Glutamatergic neuron (in vitro differentiated cells): Measurements from ENCODE around the gene PIR. TPM values are rescaled to one million over a fixed set of nuclear protein-coding genes. Genes with fewer than 3 reads are reported as not detected.

Source experiments
- DNase-seq: peaks from one replicate; pipeline ENCODE4 v3.0.0; 2022
- H3K27ac Mint-ChIP-seq: one replicate; pipeline ENCODE4 v1.8.0; 2020; ENCODE audit warnings: mild to moderate bottlenecking, mixed read lengths, inconsistent platforms; ENCODE audit not compliant: unreplicated experiment
- H3K27me3 Mint-ChIP-seq: one replicate; pipeline ENCODE4 v1.8.0; 2020; ENCODE audit warnings: mild to moderate bottlenecking, moderate library complexity, mixed read lengths, inconsistent platforms; ENCODE audit not compliant: unreplicated experiment
- H3K36me3 Mint-ChIP-seq: one replicate; pipeline ENCODE4 v1.8.0; 2020; ENCODE audit warnings: mild to moderate bottlenecking, mixed read lengths, inconsistent platforms; ENCODE audit not compliant: unreplicated experiment
- H3K4me1 Mint-ChIP-seq: one replicate; pipeline ENCODE4 v1.8.0; 2020; ENCODE audit warnings: mild to moderate bottlenecking, low read depth, mixed read lengths, inconsistent platforms; ENCODE audit not compliant: unreplicated experiment
- H3K4me3 Mint-ChIP-seq: one replicate; pipeline ENCODE4 v1.8.0; 2020; ENCODE audit warnings: mild to moderate bottlenecking, mixed read lengths, inconsistent platforms; ENCODE audit not compliant: unreplicated experiment
- H3K9me3 Mint-ChIP-seq: one replicate; pipeline ENCODE4 v1.8.0; 2020; ENCODE audit warnings: mild to moderate bottlenecking, moderate library complexity, mixed read lengths, inconsistent platforms; ENCODE audit not compliant: unreplicated experiment
- CTCF ChIP-seq: fragments of 200-600 bp; sonication (generic); IDR thresholded peaks from one replicate; pipeline ENCODE4 v1.5.0; 2021; ENCODE audit not compliant: partially characterized antibody, unreplicated experiment
- total RNA-seq: library from RNA; stranded (reverse); fragmentation: NEBNext Ultra II Directional; extraction: Animal tissue kit (Norgen Biotek cat#: 25700); gene quantifications from one replicate; pipeline ENCODE4 v1.2.1, GENCODE V29; 2021; ENCODE audit not compliant: unreplicated experiment

The PIR gene
- total RNA-seq, 1 donor from 2014 or later = 2.6 TPM

GRCh38 chrX:15395789-15396188 lies 97.3 kb downstream of the PIR start:
- no peak for DNase-seq
- no peak for TF ChIP-seq CTCF
- H3K27me3 Mint-ChIP-seq = peaks cover 3% of the 10 kb centered on the region
- H3K9me3 Mint-ChIP-seq = peaks cover 1% of the 10 kb centered on the region
- H3K4me3 Mint-ChIP-seq = no peak overlapping the region
- H3K27ac Mint-ChIP-seq = no peak overlapping the region
- no peaks in the 10 kb centered on the region for H3K36me3 Mint-ChIP-seq
- no peaks in the 10 kb centered on the region for H3K4me1 Mint-ChIP-seq

- H3K4me3 Mint-ChIP-seq = no peak overlapping the region
- H3K9me3 Mint-ChIP-seq = peaks cover 1% of the 10 kb centered on the region
- no peak for TF ChIP-seq CTCF
- no peaks in the 10 kb centered on the region for H3K36me3 Mint-ChIP-seq
- no peaks in the 10 kb centered on the region for H3K27me3 Mint-ChIP-seq
- H3K27ac Mint-ChIP-seq = no peak overlapping the region
- H3K4me1 Mint-ChIP-seq = no peaks in the 10 kb centered on the region
- DNase-seq = no peak
Observed at GRCh38 chrX:15391850-15392249, 101.3 kb downstream of the PIR start.

- Mint-ChIP-seq H3K27me3 (peaks cover 1% of the 10 kb centered on the region), H3K4me3 (peak within 1 kb of the TSS; percentile 46), H3K4me1 (peaks cover 15% of the 10 kb centered on the region), H3K36me3 (no peaks in the 10 kb centered on the region), H3K27ac (no peak within 1 kb of the TSS), H3K9me3 (no peaks in the 10 kb centered on the region)
- TF ChIP-seq CTCF = no peak
- DNase-seq = no peak
Observed at GRCh38 chrX:15384304-15384703, 108.8 kb downstream of the PIR start, which contains the start of gene VEGFD. TSS of gene VEGFD (minus strand) at chrX:15384413. CDS start at chrX:15383946, 467 bp downstream.

GRCh38 chrX:15382813-15383212 lies 110.3 kb downstream of the PIR start:
- H3K36me3 Mint-ChIP-seq = no peaks in the 10 kb centered on the region
- H3K4me3 Mint-ChIP-seq = no peak overlapping the region
- DNase-seq = peak; percentile 14
- peaks cover 1% of the 10 kb centered on the region for H3K27me3 Mint-ChIP-seq
- no peak for TF ChIP-seq CTCF
- H3K9me3 Mint-ChIP-seq = no peaks in the 10 kb centered on the region
- peaks cover 15% of the 10 kb centered on the region for H3K4me1 Mint-ChIP-seq
- H3K27ac Mint-ChIP-seq = no peak overlapping the region

- Mint-ChIP-seq H3K27ac (no peak overlapping the region), H3K4me1 (peaks cover 1% of the 10 kb centered on the region), H3K27me3 (no peaks in the 10 kb centered on the region), H3K36me3 (no peaks in the 10 kb centered on the region), H3K4me3 (no peak overlapping the region), H3K9me3 (no peaks in the 10 kb centered on the region)
- TF ChIP-seq CTCF = no peak
- no peak for DNase-seq
Observed at GRCh38 chrX:15376956-15377355, 116.2 kb downstream of the PIR start.
